ENCODE results near the gene STIM1.
A peak's percentile ranks its signal among the peaks of the same experiment; 100 is the strongest.
"Not testable (repeated sequence)": the region's sequence is repeated elsewhere in the genome, so short reads cannot be mapped to it uniquely, and the experiment has no call there.

The STIM1 gene

GRCh38 chr11:3983101-3983500, 127.6 kb downstream of the STIM1 start:
- no peak for DNase-seq (ENCODE audit: low read depth in 2 of 2)

GRCh38 chr11:3984896-3985295, 129.4 kb downstream of the STIM1 start:
- no peak for DNase-seq (ENCODE audit: low read depth in 2 of 2)

- DNase-seq (ENCODE audit: low read depth in 2 of 2): no peak
Observed at GRCh38 chr11:3985631-3986030, 130.2 kb downstream of the STIM1 start.

GRCh38 chr11:3986301-3986700, 130.8 kb downstream of the STIM1 start:
- no peak for DNase-seq (ENCODE audit: low read depth in 2 of 2)

- DNase-seq (ENCODE audit: low read depth in 2 of 2): no peak
Observed at GRCh38 chr11:3989276-3989920, 133.9 kb downstream of the STIM1 start.

- DNase-seq (ENCODE audit: low read depth in 2 of 2): no peak
Observed at GRCh38 chr11:3989921-3990290, 134.4 kb downstream of the STIM1 start.

GRCh38 chr11:3990406-3990805, 134.9 kb downstream of the STIM1 start:
- no peak for DNase-seq (ENCODE audit: low read depth in 2 of 2)

GRCh38 chr11:3992964-3993363, 137.5 kb downstream of the STIM1 start:
- no peak for DNase-seq (ENCODE audit: low read depth in 2 of 2)

- no peak for DNase-seq (ENCODE audit: low read depth in 2 of 2)
Observed at GRCh38 chr11:3994030-3994640, 138.7 kb downstream of the STIM1 start.

- no peak for DNase-seq (ENCODE audit: low read depth in 2 of 2)
Observed at GRCh38 chr11:3995307-3995706, 139.8 kb downstream of the STIM1 start.

- DNase-seq (ENCODE audit: low read depth in 2 of 2): no peak
Observed at GRCh38 chr11:3995949-3996554, 140.6 kb downstream of the STIM1 start.

GRCh38 chr11:3996651-3997050, 141.2 kb downstream of the STIM1 start:
- no peak for DNase-seq (ENCODE audit: low read depth in 2 of 2)

- DNase-seq (ENCODE audit: low read depth in 2 of 2): not testable (repeated sequence)
Observed at GRCh38 chr11:4004753-4005152, 149.3 kb downstream of the STIM1 start.

- no peak for DNase-seq (ENCODE audit: low read depth in 2 of 2)
Observed at GRCh38 chr11:4006946-4007680, 151.6 kb downstream of the STIM1 start.

- DNase-seq (ENCODE audit: low read depth in 2 of 2): no peak
Observed at GRCh38 chr11:4008116-4008515, 152.7 kb downstream of the STIM1 start.

- not testable (repeated sequence) for DNase-seq (ENCODE audit: low read depth in 2 of 2)
Observed at GRCh38 chr11:4016602-4017001, 161.1 kb downstream of the STIM1 start.

- no peak for DNase-seq (ENCODE audit: low read depth in 2 of 2)
Observed at GRCh38 chr11:4017129-4017528, 161.7 kb downstream of the STIM1 start.

- no peak for DNase-seq (ENCODE audit: low read depth in 2 of 2)
Observed at GRCh38 chr11:4018641-4019040, 163.2 kb downstream of the STIM1 start.

GRCh38 chr11:4019891-4020290, 164.4 kb downstream of the STIM1 start:
- DNase-seq (ENCODE audit: low read depth in 2 of 2): no peak

GRCh38 chr11:4022669-4023068, 167.2 kb downstream of the STIM1 start:
- DNase-seq (ENCODE audit: low read depth in 2 of 2): no peak

- peak in 1 of 2 experiments; percentile 17 for DNase-seq (ENCODE audit: low read depth in 2 of 2)
Observed at GRCh38 chr11:4025248-4025966, 169.9 kb downstream of the STIM1 start.

GRCh38 chr11:4025967-4026324, 170.5 kb downstream of the STIM1 start:
- DNase-seq (ENCODE audit: low read depth in 2 of 2): peak in 1 of 2 experiments; percentile 7

All from fibroblast of skin of left biceps (primary cell).